Measurements from ENCODE around the gene TMSB15A. TPM values are rescaled to one million over a fixed set of nuclear protein-coding genes. Genes with fewer than 3 reads are reported as not detected.

Gene TMSB15A
- total and polyA plus RNA-seq, 2 of the 8 experiments (the other 6 are each of a cell fraction or from before 2014, with no cell fraction given), result 87.6 to 189 TPM

DNA sequence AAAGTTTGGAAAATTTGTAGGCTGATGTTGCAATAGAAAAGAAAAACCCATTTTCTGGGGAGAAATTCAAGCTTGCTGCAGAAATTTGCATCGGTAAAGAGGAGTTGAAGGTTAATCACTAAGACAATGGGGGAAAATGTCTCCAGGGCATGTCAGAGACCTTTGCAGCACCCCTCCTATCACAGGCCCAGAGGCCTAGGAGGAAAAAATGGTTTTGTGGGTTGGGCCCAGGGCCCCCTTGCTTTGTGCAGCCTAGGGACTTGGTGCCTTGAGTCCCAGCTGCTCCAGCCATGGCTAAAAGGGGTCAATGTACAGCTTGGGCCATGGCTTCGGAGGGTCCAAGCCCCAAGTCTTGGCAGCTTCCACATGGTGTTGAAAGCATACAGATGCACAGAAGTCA is 17.8 kb downstream of the TMSB15A start (continued):
- TF ChIP-seq, protein P1, sequence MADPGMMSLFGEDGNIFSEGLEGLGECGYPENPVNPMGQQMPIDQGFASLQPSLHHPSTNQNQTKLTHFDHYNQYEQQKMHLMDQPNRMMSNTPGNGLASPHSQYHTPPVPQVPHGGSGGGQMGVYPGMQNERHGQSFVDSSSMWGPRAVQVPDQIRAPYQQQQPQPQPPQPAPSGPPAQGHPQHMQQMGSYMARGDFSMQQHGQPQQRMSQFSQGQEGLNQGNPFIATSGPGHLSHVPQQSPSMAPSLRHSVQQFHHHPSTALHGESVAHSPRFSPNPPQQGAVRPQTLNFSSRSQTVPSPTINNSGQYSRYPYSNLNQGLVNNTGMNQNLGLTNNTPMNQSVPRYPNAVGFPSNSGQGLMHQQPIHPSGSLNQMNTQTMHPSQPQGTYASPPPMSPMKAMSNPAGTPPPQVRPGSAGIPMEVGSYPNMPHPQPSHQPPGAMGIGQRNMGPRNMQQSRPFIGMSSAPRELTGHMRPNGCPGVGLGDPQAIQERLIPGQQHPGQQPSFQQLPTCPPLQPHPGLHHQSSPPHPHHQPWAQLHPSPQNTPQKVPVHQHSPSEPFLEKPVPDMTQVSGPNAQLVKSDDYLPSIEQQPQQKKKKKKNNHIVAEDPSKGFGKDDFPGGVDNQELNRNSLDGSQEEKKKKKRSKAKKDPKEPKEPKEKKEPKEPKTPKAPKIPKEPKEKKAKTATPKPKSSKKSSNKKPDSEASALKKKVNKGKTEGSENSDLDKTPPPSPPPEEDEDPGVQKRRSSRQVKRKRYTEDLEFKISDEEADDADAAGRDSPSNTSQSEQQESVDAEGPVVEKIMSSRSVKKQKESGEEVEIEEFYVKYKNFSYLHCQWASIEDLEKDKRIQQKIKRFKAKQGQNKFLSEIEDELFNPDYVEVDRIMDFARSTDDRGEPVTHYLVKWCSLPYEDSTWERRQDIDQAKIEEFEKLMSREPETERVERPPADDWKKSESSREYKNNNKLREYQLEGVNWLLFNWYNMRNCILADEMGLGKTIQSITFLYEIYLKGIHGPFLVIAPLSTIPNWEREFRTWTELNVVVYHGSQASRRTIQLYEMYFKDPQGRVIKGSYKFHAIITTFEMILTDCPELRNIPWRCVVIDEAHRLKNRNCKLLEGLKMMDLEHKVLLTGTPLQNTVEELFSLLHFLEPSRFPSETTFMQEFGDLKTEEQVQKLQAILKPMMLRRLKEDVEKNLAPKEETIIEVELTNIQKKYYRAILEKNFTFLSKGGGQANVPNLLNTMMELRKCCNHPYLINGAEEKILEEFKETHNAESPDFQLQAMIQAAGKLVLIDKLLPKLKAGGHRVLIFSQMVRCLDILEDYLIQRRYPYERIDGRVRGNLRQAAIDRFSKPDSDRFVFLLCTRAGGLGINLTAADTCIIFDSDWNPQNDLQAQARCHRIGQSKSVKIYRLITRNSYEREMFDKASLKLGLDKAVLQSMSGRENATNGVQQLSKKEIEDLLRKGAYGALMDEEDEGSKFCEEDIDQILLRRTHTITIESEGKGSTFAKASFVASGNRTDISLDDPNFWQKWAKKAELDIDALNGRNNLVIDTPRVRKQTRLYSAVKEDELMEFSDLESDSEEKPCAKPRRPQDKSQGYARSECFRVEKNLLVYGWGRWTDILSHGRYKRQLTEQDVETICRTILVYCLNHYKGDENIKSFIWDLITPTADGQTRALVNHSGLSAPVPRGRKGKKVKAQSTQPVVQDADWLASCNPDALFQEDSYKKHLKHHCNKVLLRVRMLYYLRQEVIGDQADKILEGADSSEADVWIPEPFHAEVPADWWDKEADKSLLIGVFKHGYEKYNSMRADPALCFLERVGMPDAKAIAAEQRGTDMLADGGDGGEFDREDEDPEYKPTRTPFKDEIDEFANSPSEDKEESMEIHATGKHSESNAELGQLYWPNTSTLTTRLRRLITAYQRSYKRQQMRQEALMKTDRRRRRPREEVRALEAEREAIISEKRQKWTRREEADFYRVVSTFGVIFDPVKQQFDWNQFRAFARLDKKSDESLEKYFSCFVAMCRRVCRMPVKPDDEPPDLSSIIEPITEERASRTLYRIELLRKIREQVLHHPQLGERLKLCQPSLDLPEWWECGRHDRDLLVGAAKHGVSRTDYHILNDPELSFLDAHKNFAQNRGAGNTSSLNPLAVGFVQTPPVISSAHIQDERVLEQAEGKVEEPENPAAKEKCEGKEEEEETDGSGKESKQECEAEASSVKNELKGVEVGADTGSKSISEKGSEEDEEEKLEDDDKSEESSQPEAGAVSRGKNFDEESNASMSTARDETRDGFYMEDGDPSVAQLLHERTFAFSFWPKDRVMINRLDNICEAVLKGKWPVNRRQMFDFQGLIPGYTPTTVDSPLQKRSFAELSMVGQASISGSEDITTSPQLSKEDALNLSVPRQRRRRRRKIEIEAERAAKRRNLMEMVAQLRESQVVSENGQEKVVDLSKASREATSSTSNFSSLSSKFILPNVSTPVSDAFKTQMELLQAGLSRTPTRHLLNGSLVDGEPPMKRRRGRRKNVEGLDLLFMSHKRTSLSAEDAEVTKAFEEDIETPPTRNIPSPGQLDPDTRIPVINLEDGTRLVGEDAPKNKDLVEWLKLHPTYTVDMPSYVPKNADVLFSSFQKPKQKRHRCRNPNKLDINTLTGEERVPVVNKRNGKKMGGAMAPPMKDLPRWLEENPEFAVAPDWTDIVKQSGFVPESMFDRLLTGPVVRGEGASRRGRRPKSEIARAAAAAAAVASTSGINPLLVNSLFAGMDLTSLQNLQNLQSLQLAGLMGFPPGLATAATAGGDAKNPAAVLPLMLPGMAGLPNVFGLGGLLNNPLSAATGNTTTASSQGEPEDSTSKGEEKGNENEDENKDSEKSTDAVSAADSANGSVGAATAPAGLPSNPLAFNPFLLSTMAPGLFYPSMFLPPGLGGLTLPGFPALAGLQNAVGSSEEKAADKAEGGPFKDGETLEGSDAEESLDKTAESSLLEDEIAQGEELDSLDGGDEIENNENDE (IDR thresholded peaks at IDR 0.05; ENCODE audit: insufficient replicate concordance, low read length), result no peak
- TF ChIP-seq TBP (IDR thresholded peaks at IDR 0.05; ENCODE audit: low read depth, low read length) (no peak), SRF (IDR thresholded peaks at IDR 0.05; ENCODE audit: low read depth, low read length) (no peak), TAF1 (IDR thresholded peaks at IDR 0.05; ENCODE audit: low read depth, low read length) (no peak), EP300 (IDR thresholded peaks at IDR 0.05; ENCODE audit: borderline replicate concordance in 1 of 2, low read depth in 2 of 2, low read length in 2 of 2) (no peak), POU5F1 (IDR thresholded peaks at IDR 0.05; ENCODE audit: low read depth, low read length) (no peak), EZH2 (IDR thresholded peaks at IDR 0.05; ENCODE audit: low read depth, low read length, severe bottlenecking) (no peak), CBX5 (IDR thresholded peaks at IDR 0.05; ENCODE audit: low read depth, low read length) (no peak), BCL11A (IDR thresholded peaks at IDR 0.05; ENCODE audit: low read depth in 2 of 2, low read length in 2 of 2) (no peak), RNF2 (IDR thresholded peaks at IDR 0.05; ENCODE audit: borderline replicate concordance, low read depth, low read length, missing control alignments, poor library complexity, severe bottlenecking) (no peak), BRCA1 (IDR thresholded peaks at IDR 0.05; ENCODE audit: low read depth, low read length) (no peak)

Data from H1 (cell line).